Endothelial cell (in vitro differentiated cells): ENCODE measurements around the gene GTF2F2. TPM values are rescaled to one million over a fixed set of nuclear protein-coding genes. Genes with fewer than 3 reads are reported as not detected.

Experiments used
- DNase-seq: peaks from one replicate; pipeline ENCODE4 v3.0.0; 2021; ENCODE audit warnings: low spot score
- H3K27ac Mint-ChIP-seq: one replicate; pipeline ENCODE4 v1.8.0; 2021; ENCODE audit warnings: mixed read lengths, inconsistent platforms; ENCODE audit not compliant: unreplicated experiment
- H3K27me3 Mint-ChIP-seq: one replicate; pipeline ENCODE4 v1.8.0; 2021; ENCODE audit warnings: mild to moderate bottlenecking, moderate library complexity, mixed read lengths, inconsistent platforms; ENCODE audit not compliant: unreplicated experiment
- H3K36me3 Mint-ChIP-seq: one replicate; pipeline ENCODE4 v1.8.0; 2021; ENCODE audit warnings: mild to moderate bottlenecking, low read depth, mixed read lengths, inconsistent platforms; ENCODE audit not compliant: unreplicated experiment
- H3K4me1 Mint-ChIP-seq: one replicate; pipeline ENCODE4 v1.8.0; 2021; ENCODE audit warnings: mild to moderate bottlenecking, mixed read lengths, inconsistent platforms; ENCODE audit not compliant: unreplicated experiment
- H3K4me3 Mint-ChIP-seq: one replicate; pipeline ENCODE4 v1.8.0; 2021; ENCODE audit warnings: mild to moderate bottlenecking, mixed read lengths, inconsistent platforms; ENCODE audit not compliant: unreplicated experiment
- H3K9me3 Mint-ChIP-seq: one replicate; pipeline ENCODE4 v1.8.0; 2021; ENCODE audit warnings: mixed read lengths, inconsistent platforms; ENCODE audit not compliant: unreplicated experiment
- CTCF ChIP-seq: fragments of 200-600 bp; sonication (generic); IDR thresholded peaks from one replicate; pipeline ENCODE4 v1.5.0; 2021; ENCODE audit warnings: antibody characterized with exemption; ENCODE audit not compliant: unreplicated experiment
- total RNA-seq: library from RNA; stranded (reverse); fragmentation: NEBNext Ultra II Directional; extraction: Animal tissue kit (Norgen Biotek cat#: 25700); gene quantifications from one replicate; pipeline ENCODE4 v1.2.1, GENCODE V29; 2021; ENCODE audit not compliant: unreplicated experiment

GTF2F2 gene
- total RNA-seq, 1 donor from 2014 or later = 13.6 TPM

- no peaks in the 10 kb centered on the region for H3K9me3 Mint-ChIP-seq
- DNase-seq = no peak
- H3K27me3 Mint-ChIP-seq = no peaks in the 10 kb centered on the region
- no peaks in the 10 kb centered on the region for H3K4me1 Mint-ChIP-seq
- no peak overlapping the region for H3K4me3 Mint-ChIP-seq
- no peak for TF ChIP-seq CTCF
- H3K27ac Mint-ChIP-seq = no peak overlapping the region
- peaks cover 7% of the 10 kb centered on the region for H3K36me3 Mint-ChIP-seq
Observed at GRCh38 chr13:45162821-45163220, 42.5 kb downstream of the GTF2F2 start.

- TF ChIP-seq CTCF = no peak
Observed at GRCh38 chr13:45166858-45167257, 46.5 kb downstream of the GTF2F2 start.

GRCh38 chr13:45167611-45168554 is 47.6 kb downstream of the GTF2F2 start:
- no peak for TF ChIP-seq CTCF
- DNase-seq = no peak
- Mint-ChIP-seq H3K27me3 (no peaks in the 10 kb centered on the region), H3K4me1 (no peaks in the 10 kb centered on the region), H3K4me3 (no peak overlapping the region), H3K27ac (no peak overlapping the region), H3K36me3 (no peaks in the 10 kb centered on the region), H3K9me3 (no peaks in the 10 kb centered on the region)

More at GRCh38 chr13:45166858-45167257, 46.5 kb downstream of the GTF2F2 start:
- Mint-ChIP-seq H3K36me3 (no peaks in the 10 kb centered on the region), H3K9me3 (no peaks in the 10 kb centered on the region), H3K4me3 (no peak overlapping the region), H3K4me1 (no peaks in the 10 kb centered on the region), H3K27me3 (no peaks in the 10 kb centered on the region), H3K27ac (no peak overlapping the region)
- DNase-seq = no peak

- H3K27ac Mint-ChIP-seq = no peak overlapping the region
- no peak for TF ChIP-seq CTCF
- DNase-seq = no peak
- H3K27me3 Mint-ChIP-seq = no peaks in the 10 kb centered on the region
- no peak overlapping the region for H3K4me3 Mint-ChIP-seq
- no peaks in the 10 kb centered on the region for H3K4me1 Mint-ChIP-seq
- no peaks in the 10 kb centered on the region for H3K36me3 Mint-ChIP-seq
- no peaks in the 10 kb centered on the region for H3K9me3 Mint-ChIP-seq
Observed at GRCh38 chr13:45168555-45168930, 48.2 kb downstream of the GTF2F2 start.

GRCh38 chr13:45174478-45174877 is 54.2 kb downstream of the GTF2F2 start:
- Mint-ChIP-seq H3K4me1 (no peaks in the 10 kb centered on the region), H3K9me3 (no peaks in the 10 kb centered on the region), H3K27me3 (peaks cover 3% of the 10 kb centered on the region), H3K4me3 (no peak overlapping the region), H3K36me3 (no peaks in the 10 kb centered on the region), H3K27ac (no peak overlapping the region)
- DNase-seq = no peak
- TF ChIP-seq CTCF = no peak
